Mesenteric fat pad (tissue), 1 donor: Measurements from ENCODE around the gene HPD. TPM values are rescaled to one million over a fixed set of nuclear protein-coding genes. Genes with fewer than 3 reads are reported as not detected.

Experiments used
- DNase-seq: peaks from one replicate; pipeline ENCODE4 v3.0.0-alpha.2; 2020; ENCODE audit warnings: low spot score
- total RNA-seq: library from RNA; stranded (reverse); fragmentation: NEBNext Ultra II Directional; extraction: Animal tissue kit (Norgen Biotek cat#: 25700); gene quantifications from one replicate; pipeline ENCODE4 v1.2.1, GENCODE V29; 2021
- donor health status: DM: yes; HTN: yes; CAD: no.

Gene HPD
- total RNA-seq, 1 donor from 2014 or later, result 2.2 TPM

- no peak for DNase-seq
These were observed 29.8 kb downstream of the HPD start for GRCh38 chr12:121828826-121829225.

GRCh38 chr12:121828306-121828705 lies 30.4 kb downstream of the HPD start:
- no peak for DNase-seq

- no peak for DNase-seq
These were observed 31.1 kb downstream of the HPD start for GRCh38 chr12:121827351-121828099.

GRCh38 chr12:121826318-121827150 lies 32.1 kb downstream of the HPD start:
- DNase-seq, result no peak

GRCh38 chr12:121825041-121825523 lies 33.6 kb downstream of the HPD start:
- DNase-seq, result no peak

GRCh38 chr12:121823727-121824115 lies 34.9 kb downstream of the HPD start:
- DNase-seq, result no peak

- no peak for DNase-seq
These were observed 35.4 kb downstream of the HPD start for GRCh38 chr12:121823101-121823726.

- DNase-seq, result no peak
These were observed 36.1 kb downstream of the HPD start for GRCh38 chr12:121822393-121823100.

GRCh38 chr12:121820056-121820455 lies 38.6 kb downstream of the HPD start:
- no peak for DNase-seq

GRCh38 chr12:121819212-121819949 lies 39.3 kb downstream of the HPD start:
- no peak for DNase-seq

GRCh38 chr12:121817648-121818043 lies 41.0 kb downstream of the HPD start:
- DNase-seq, result no peak

- no peak for DNase-seq
These were observed 41.6 kb downstream of the HPD start for GRCh38 chr12:121816925-121817647.

GRCh38 chr12:121815263-121815662 lies 43.4 kb downstream of the HPD start:
- DNase-seq, result no peak

GRCh38 chr12:121814429-121815119 lies 44.1 kb downstream of the HPD start:
- no peak for DNase-seq

- no peak for DNase-seq
These were observed 44.7 kb downstream of the HPD start for GRCh38 chr12:121813951-121814350.

- no peak for DNase-seq
These were observed 45.5 kb downstream of the HPD start for GRCh38 chr12:121812921-121813896.

GRCh38 chr12:121812320-121812871 lies 46.3 kb downstream of the HPD start:
- DNase-seq, result no peak
